AG09309 (cell line): Measurements from ENCODE around the gene LAMC1.
"Not testable (repeated sequence)": the region's sequence is repeated elsewhere in the genome, so short reads cannot be mapped to it uniquely, and the experiment has no call there.

Experiments
- DNase-seq: peaks from one replicate; pipeline ENCODE4 v3.0.0-alpha.2; 2010; ENCODE audit warnings: low read depth
- H3K4me3 ChIP-seq: 2 replicates; pipeline ENCODE4 v1.5.1; 2011; ENCODE audit warnings: mild to moderate bottlenecking, low read depth, low read length, moderate library complexity; ENCODE audit not compliant: control insufficient read depth
- TF ChIP-seq, protein P1 (sequence below): IDR thresholded peaks from 2 replicates; pipeline ENCODE4 v1.5.1; 2011; ENCODE audit warnings: mild to moderate bottlenecking, low read depth, low read length, inconsistent platforms; ENCODE audit not compliant: insufficient read depth, control insufficient read depth; ENCODE audit errors: missing control alignments

Gene LAMC1

DNA sequence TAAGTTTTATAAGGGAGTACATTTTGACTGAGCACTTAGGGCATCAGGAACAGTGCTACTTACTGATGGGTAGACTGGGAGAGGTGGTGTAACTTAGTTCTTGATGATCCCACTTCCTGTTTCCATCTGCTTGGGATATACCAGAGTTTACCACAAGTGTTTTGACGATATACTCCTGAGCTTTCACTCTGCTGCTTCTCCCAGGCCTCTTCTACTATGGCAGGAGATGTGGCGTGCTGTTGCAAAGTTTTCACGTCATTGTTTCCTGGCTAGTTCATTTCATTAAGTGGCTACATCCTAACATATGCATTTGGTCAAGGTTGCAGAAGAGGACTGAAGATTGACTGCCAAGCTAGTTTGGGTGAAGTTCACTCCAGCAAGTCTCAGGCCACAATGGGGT lies 121.5 kb downstream of the LAMC1 start:
- H3K4me3 ChIP-seq, result no peak overlapping the region
- TF ChIP-seq, protein P1, sequence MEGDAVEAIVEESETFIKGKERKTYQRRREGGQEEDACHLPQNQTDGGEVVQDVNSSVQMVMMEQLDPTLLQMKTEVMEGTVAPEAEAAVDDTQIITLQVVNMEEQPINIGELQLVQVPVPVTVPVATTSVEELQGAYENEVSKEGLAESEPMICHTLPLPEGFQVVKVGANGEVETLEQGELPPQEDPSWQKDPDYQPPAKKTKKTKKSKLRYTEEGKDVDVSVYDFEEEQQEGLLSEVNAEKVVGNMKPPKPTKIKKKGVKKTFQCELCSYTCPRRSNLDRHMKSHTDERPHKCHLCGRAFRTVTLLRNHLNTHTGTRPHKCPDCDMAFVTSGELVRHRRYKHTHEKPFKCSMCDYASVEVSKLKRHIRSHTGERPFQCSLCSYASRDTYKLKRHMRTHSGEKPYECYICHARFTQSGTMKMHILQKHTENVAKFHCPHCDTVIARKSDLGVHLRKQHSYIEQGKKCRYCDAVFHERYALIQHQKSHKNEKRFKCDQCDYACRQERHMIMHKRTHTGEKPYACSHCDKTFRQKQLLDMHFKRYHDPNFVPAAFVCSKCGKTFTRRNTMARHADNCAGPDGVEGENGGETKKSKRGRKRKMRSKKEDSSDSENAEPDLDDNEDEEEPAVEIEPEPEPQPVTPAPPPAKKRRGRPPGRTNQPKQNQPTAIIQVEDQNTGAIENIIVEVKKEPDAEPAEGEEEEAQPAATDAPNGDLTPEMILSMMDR, result no peak
- DNase-seq, result no peak

DNA sequence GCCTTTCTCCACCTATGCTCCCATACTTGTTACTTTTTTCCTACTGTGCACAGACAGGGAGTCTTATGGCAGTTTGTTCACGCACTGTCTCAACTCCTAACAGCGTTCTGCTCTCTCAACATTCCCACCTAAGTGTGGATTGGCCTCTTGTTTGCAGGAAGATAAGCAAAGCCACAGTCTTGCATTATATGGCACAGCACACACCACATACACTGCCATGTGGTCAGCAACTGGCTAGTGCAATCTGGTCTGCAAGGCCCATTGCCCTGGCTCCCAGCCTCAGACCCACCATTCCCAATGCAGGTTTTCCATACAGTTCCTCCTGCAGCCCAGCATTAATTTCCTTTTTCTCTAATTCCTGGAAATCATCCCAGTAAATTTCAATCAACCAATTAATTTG lies 124.5 kb downstream of the LAMC1 start:
- TF ChIP-seq, protein P1, result no peak
- DNase-seq, result no peak

DNA sequence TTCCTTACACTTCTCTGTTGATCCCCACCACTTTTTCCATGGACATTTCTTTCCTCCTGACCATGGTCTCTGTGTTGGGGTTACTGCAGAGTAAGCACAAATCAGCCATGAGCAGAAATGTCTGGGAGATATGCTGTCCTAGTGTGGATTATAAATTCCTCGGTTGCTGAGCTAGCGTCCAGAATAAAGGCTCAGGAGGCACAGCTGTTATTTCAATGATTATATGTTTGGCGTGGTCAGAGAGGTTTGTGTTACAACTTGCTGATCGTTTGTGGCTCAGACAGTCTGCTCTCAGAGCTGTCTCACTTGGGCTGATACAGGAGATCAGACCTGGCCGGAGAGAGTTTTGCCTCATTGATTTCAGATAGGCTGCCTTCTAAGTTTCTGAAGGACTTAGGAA lies 125.4 kb downstream of the LAMC1 start:
- DNase-seq, result no peak
- no peak overlapping the region for H3K4me3 ChIP-seq
- TF ChIP-seq, protein P1, result no peak

More for the DNA sequence above, 124.5 kb downstream of the LAMC1 start:
- H3K4me3 ChIP-seq, result no peak overlapping the region

DNA sequence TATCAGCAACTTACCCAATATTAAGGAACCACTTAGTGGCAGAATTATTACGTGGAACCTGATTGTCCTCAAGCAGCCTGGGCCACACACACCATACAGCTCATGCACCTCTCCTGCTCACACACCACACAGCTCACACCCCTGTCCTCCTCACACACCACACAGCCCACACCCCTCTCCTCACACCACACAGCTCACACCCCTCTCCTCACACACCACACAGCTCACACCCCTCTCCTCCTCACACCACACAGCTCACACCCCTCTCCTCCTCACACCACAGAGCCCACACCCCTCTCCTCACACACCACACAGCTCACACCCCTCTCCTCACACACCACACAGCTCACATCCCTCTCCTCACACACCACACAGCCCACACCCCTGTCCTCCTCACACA lies 126.1 kb downstream of the LAMC1 start:
- no peak overlapping the region for H3K4me3 ChIP-seq
- DNase-seq, result no peak
- TF ChIP-seq, protein P1, result no peak

DNA sequence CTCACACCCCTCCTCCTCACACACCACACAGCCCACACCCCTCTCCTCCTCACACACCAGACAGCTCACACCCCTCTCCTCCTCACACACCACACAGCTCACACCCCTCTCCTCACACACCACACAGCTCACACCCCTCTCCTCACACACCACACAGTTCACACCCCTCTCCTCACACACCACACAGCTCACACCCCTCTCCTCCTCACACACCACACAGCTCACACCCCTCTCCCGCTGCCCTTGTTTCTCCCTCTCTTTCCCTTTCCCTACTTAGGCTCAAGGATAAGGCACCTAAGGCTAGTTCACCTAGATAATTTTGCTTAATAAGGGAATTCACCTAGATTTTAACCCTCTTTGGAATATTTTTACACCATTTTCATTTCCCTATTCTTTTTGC lies 126.8 kb downstream of the LAMC1 start:
- DNase-seq, H3K4me3 ChIP-seq: not testable (repeated sequence)

DNA sequence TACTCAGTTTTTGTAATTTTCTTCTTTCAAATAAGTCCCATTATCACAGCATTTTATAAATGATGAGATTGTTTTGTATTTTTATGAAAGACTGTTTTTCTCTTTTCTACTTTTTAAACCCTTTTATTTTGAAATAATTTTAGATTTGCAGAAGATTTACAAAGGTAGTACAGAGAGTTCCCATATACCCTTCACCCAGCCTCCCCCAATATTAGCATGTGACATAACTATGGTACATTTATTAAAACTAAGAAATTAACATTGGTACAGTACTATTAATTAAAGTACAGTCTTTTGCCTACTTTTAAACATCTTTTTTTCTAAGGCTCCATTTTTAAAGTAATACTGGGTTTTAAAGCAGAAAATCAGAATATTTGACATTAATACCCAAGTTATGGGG lies 127.2 kb downstream of the LAMC1 start:
- DNase-seq, result no peak
- H3K4me3 ChIP-seq, result no peak overlapping the region
- TF ChIP-seq, protein P1, result no peak

DNA sequence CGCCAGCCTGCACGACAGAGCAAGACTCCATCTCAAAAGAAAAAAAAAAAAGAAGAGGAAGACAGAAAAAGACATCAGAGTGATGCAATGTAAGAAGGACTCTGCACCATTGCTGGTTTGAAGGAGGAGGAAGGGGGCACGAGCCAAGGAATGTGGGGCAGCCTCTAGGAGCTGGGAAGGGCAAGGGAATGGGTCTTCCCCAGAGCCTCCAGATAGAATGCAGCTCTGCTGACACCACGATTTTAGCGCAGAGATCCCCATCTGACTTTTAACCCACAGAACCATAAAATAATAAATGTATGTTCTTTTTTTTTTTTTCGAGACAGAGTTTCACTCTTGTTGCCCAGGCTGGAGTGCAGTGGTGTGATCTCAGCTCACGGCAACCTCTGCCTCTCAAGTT lies 129.0 kb downstream of the LAMC1 start:
- no peak for DNase-seq
- TF ChIP-seq, protein P1, result no peak
- no peak overlapping the region for H3K4me3 ChIP-seq
